ENCODE measurements around the gene RGPD3. TPM values are rescaled to one million over a fixed set of nuclear protein-coding genes. Genes with fewer than 3 reads are reported as not detected.

RGPD3 gene
- total and polyA plus RNA-seq, 9 donors = 0.05 to 0.44 (median 0.13) TPM

DNA sequence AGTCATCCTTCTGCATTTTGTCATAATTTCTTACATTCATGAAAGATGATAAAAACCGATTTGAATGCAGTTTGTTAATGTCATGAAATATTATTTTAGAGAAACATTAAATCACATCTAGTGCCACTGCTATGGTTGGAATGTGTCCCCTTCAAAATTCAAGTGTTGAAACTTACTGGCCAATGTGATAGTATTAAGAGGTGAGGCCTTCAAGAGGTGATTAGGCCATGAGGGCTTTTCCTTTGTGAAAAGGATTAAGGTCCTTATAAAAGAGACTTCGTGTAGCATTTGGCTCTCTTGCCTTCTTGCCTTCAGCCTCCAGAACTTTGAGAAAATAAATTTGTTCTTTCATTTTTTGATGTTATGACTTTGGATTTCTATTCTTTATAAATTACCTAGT, 117.2 kb downstream of the RGPD3 start:
- Histone ChIP-seq H3K27ac (ENCODE audit: low read length) (no peak overlapping the region), H3K4me3 (ENCODE audit: low read length) (no peak overlapping the region), H3K36me3 (ENCODE audit: control insufficient read depth, insufficient read depth, low read length) (no peaks in the 10 kb centered on the region), H3K4me1 (ENCODE audit: control insufficient read depth, insufficient read depth, low read length) (no peaks in the 10 kb centered on the region), H3K9me3 (replicated peaks; ENCODE audit: control insufficient read depth, low read depth, low read length) (no peaks in the 10 kb centered on the region), H3K27me3 (ENCODE audit: control insufficient read depth, insufficient read depth, low read length) (no peaks in the 10 kb centered on the region)
- no peak for DNase-seq
- no CpG with 5 or more reads among the region's 2 CpGs for WGBS (ENCODE audit: insufficient coverage)

DNA sequence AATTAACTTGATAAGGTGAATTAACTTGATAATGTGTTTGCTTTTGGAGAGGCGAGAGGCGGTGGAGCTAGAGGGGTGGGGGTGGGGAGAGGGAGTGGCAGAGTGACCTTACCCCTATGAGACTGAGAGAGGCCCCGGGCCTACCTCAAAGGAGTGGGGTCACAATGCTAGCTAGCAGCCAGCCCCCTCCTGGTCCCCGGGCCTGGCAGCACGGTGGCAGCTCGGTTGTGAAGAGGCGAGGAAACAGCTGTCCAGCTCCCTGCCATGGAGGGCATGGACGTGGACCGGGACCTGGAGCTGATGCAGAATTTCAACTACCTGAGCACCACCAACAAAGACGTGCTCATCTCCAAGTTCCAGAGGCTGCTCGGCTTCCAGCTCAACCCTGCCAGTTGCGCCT, 123.9 kb downstream of the RGPD3 start:
- H3K4me3 ChIP-seq (ENCODE audit: low read length) = no peak overlapping the region
- no peak overlapping the region for H3K27ac ChIP-seq (ENCODE audit: low read length)
- H3K9me3 ChIP-seq (replicated peaks; ENCODE audit: control insufficient read depth, low read depth, low read length) = peaks cover 3% of the 10 kb centered on the region
- no peaks in the 10 kb centered on the region for H3K27me3 ChIP-seq (ENCODE audit: control insufficient read depth, insufficient read depth, low read length)
- 97% methylated on average over 12 of the region's 12 CpGs for WGBS (ENCODE audit: insufficient coverage)
- DNase-seq = no peak
- H3K36me3 ChIP-seq (ENCODE audit: control insufficient read depth, insufficient read depth, low read length) = no peaks in the 10 kb centered on the region
- H3K4me1 ChIP-seq (ENCODE audit: control insufficient read depth, insufficient read depth, low read length) = peaks cover 8% of the 10 kb centered on the region

DNA sequence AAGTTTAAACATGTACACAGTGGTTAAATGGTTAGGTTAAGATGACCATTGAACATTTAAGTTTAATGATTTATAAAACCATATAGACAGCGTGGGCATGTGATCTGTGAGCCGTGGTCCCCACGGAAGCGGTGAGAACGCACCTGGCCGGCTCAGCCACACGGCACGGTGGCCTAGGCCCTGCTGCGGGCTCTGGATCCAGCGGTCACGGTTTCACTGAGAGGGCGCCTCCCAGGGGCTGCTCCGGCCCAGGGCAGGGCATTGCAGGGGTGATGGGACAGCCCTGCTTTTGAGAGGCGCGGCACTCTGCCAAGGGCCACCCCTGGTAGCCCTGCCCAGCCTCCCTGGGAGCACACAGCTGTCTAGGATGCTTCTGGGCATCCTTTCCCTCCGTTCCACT, 124.9 kb downstream of the RGPD3 start:
- H3K27ac ChIP-seq (ENCODE audit: low read length) = no peak overlapping the region
- no peaks in the 10 kb centered on the region for H3K27me3 ChIP-seq (ENCODE audit: control insufficient read depth, insufficient read depth, low read length)
- 74% methylated on average over 15 of the region's 16 CpGs for WGBS (ENCODE audit: insufficient coverage)
- DNase-seq = no peak
- peaks cover 3% of the 10 kb centered on the region for H3K9me3 ChIP-seq (replicated peaks; ENCODE audit: control insufficient read depth, low read depth, low read length)
- no peak overlapping the region for H3K4me3 ChIP-seq (ENCODE audit: low read length)
- peaks cover 17% of the 10 kb centered on the region for H3K4me1 ChIP-seq (ENCODE audit: control insufficient read depth, insufficient read depth, low read length)
- H3K36me3 ChIP-seq (ENCODE audit: control insufficient read depth, insufficient read depth, low read length) = no peaks in the 10 kb centered on the region

DNA sequence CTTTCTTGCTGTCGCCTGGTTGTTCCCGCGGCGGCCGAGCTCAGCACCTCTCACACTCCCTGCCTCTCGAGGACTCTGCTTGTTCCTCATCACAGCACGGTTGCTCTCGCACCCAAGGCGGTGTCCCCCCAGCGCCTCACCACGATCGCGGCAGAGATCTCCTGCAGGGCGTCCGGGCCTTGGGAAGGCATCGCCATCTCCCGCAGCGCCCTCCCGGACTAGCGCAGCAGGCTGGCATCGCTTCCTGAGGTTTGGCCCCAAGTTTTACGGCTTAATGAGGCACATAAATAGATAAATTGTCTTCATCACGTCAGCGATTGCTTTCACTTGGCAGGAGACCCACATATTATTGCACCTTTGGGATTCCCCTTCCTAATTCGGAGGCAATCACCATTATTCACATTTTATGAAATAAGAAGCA, 125.4 kb downstream of the RGPD3 start:
- DNase-seq = no peak

DNA sequence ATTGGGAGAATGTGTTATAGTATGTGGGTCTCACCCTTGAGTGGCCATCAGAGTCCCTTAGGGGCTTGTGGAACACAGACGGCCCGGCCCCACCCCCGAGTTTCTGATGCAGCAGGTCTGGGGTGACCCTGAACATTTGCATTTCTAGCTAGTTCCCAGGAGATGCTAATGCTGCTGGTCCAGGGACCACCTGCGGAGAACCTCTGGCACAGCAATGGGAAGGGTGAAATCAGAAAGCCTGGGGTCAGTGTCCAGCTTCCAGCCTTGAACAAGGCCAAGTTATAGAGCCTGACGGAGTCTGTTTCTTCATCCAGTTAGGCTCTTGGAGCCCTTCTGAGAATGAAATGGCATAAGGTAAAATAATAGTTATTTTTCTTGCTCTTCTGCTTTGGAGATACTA, 126.5 kb downstream of the RGPD3 start:
- no peak for DNase-seq
- Histone ChIP-seq H3K9me3 (replicated peaks; ENCODE audit: control insufficient read depth, low read depth, low read length) (peaks cover 3% of the 10 kb centered on the region), H3K4me1 (ENCODE audit: control insufficient read depth, insufficient read depth, low read length) (peaks cover 26% of the 10 kb centered on the region), H3K36me3 (ENCODE audit: control insufficient read depth, insufficient read depth, low read length) (no peaks in the 10 kb centered on the region), H3K27me3 (ENCODE audit: control insufficient read depth, insufficient read depth, low read length) (no peaks in the 10 kb centered on the region), H3K4me3 (ENCODE audit: low read length) (no peak overlapping the region), H3K27ac (ENCODE audit: low read length) (no peak overlapping the region)
- WGBS (ENCODE audit: insufficient coverage) = 86% methylated on average over 5 of the region's 5 CpGs

More for the DNA sequence above, 125.4 kb downstream of the RGPD3 start:
- Histone ChIP-seq H3K4me1 (ENCODE audit: control insufficient read depth, insufficient read depth, low read length) (peaks cover 20% of the 10 kb centered on the region), H3K4me3 (ENCODE audit: low read length) (no peak overlapping the region), H3K27ac (ENCODE audit: low read length) (no peak overlapping the region), H3K9me3 (replicated peaks; ENCODE audit: control insufficient read depth, low read depth, low read length) (peaks cover 3% of the 10 kb centered on the region), H3K27me3 (ENCODE audit: control insufficient read depth, insufficient read depth, low read length) (no peaks in the 10 kb centered on the region), H3K36me3 (ENCODE audit: control insufficient read depth, insufficient read depth, low read length) (no peaks in the 10 kb centered on the region)
- 68% methylated on average over 22 of the region's 25 CpGs for WGBS (ENCODE audit: insufficient coverage)

Other genes starting within 250 kb of the RGPD3 start
- 0.09 TPM for gene CD8B2, start 19.0 kb upstream of the RGPD3 start, total RNA-seq
- under 1 TPM in 7 of 8 donors, not detected in 1; 0.04 to 0.19 (median 0.10) TPM for gene CD8B2, start 19.0 kb upstream of the RGPD3 start, polyA plus RNA-seq (ENCODE audit: insufficient read depth in 1 of 8, insufficient read length in 8 of 8, low replicate concordance in 1 of 8)

All from muscle of leg (tissue), 11 donors.